ENCODE results near the gene DCC.

The DCC gene

GRCh38 chr18:53131001-53131400 lies 791.0 kb downstream of the DCC start:
- no peak for DNase-seq

- DNase-seq, result no peak
Measured at GRCh38 chr18:53134711-53135110, 794.7 kb downstream of the DCC start.

GRCh38 chr18:53135654-53136053 lies 795.7 kb downstream of the DCC start:
- DNase-seq, result no peak

GRCh38 chr18:53139746-53140500 lies 799.9 kb downstream of the DCC start:
- no peak for DNase-seq

- DNase-seq, result no peak
Measured at GRCh38 chr18:53142005-53142404, 802.0 kb downstream of the DCC start.

GRCh38 chr18:53147472-53147871 lies 807.5 kb downstream of the DCC start:
- no peak for DNase-seq

GRCh38 chr18:53148123-53148522 lies 808.1 kb downstream of the DCC start:
- DNase-seq, result peak; percentile 15

- no peak for DNase-seq
Measured at GRCh38 chr18:53152476-53152875, 812.5 kb downstream of the DCC start.

- no peak for DNase-seq
Measured at GRCh38 chr18:53153281-53153680, 813.3 kb downstream of the DCC start.

- DNase-seq, result no peak
Measured at GRCh38 chr18:53153800-53154199, 813.8 kb downstream of the DCC start.

- DNase-seq, result no peak
Measured at GRCh38 chr18:53165770-53166169, 825.8 kb downstream of the DCC start.

- no peak for DNase-seq
Measured at GRCh38 chr18:53169346-53169745, 829.3 kb downstream of the DCC start.

- no peak for DNase-seq
Measured at GRCh38 chr18:53191634-53192033, 851.6 kb downstream of the DCC start.

GRCh38 chr18:53193870-53194269 lies 853.9 kb downstream of the DCC start:
- no peak for DNase-seq

- no peak for DNase-seq
Measured at GRCh38 chr18:53219853-53220252, 879.9 kb downstream of the DCC start.

GRCh38 chr18:53224128-53224778 lies 884.3 kb downstream of the DCC start:
- DNase-seq, result no peak

GRCh38 chr18:53225567-53226325 lies 885.7 kb downstream of the DCC start:
- no peak for DNase-seq

- DNase-seq, result no peak
Measured at GRCh38 chr18:53234610-53235009, 894.6 kb downstream of the DCC start.

- no peak for DNase-seq
Measured at GRCh38 chr18:53241161-53241560, 901.2 kb downstream of the DCC start.

GRCh38 chr18:53253789-53254188 lies 913.8 kb downstream of the DCC start:
- no peak for DNase-seq

GRCh38 chr18:53254265-53254664 lies 914.3 kb downstream of the DCC start:
- DNase-seq, result no peak

GRCh38 chr18:53261241-53261640 lies 921.2 kb downstream of the DCC start:
- DNase-seq, result no peak

- no peak for DNase-seq
Measured at GRCh38 chr18:53266850-53267249, 926.9 kb downstream of the DCC start.

GRCh38 chr18:53268455-53268854 lies 928.5 kb downstream of the DCC start:
- no peak for DNase-seq
